Measurements from ENCODE around the gene ADAMTSL1. TPM values are rescaled to one million over a fixed set of nuclear protein-coding genes. Genes with fewer than 3 reads are reported as not detected.

The ADAMTSL1 gene
- total RNA-seq, 1 experiment from 2014 or later = 1.2 TPM

DNA sequence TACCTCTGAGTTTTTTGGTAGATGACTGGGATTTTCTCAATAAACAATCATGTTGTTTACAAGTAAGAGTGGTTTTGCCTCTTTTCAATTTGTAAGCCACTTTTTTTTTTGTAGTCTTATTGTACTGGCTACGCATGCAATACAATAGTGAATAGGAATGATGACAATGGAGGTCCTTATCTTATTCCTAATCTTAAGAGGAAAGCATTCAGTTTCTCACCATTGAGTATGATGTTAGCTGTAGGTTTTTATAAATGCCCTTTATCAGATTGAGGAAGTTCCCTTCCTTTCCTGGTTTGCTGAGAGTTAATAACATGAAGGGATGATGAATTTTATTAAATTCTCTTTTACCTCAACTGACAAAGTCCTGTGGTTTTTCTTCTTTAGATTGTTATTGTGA, 155.2 kb downstream of the ADAMTSL1 start:
- no peaks in the 10 kb centered on the region for H3K27me3 Mint-ChIP-seq (ENCODE audit: low read depth)
- H3K9me3 ChIP-seq (ENCODE audit: control insufficient read depth, low read depth, low read length) = no peaks in the 10 kb centered on the region
- H4K8ac ChIP-seq (replicated peaks; ENCODE audit: insufficient read length, low read depth, low read length) = no peak overlapping the region
- no peak overlapping the region for H3K9ac ChIP-seq (ENCODE audit: extremely low read depth, insufficient read length, low read length)
- no peak overlapping the region for H2BK15ac ChIP-seq (ENCODE audit: low read depth, low read length)
- H4K20me1 ChIP-seq (ENCODE audit: control insufficient read depth, insufficient read depth, insufficient read length) = no peaks in the 10 kb centered on the region
- no peak overlapping the region for H2BK20ac ChIP-seq (ENCODE audit: low read depth, low read length, poor library complexity, severe bottlenecking)
- H3K14ac ChIP-seq (ENCODE audit: insufficient read depth, low read length) = no peak overlapping the region
- no peak overlapping the region for H2BK120ac ChIP-seq (ENCODE audit: low read depth, low read length, poor library complexity, severe bottlenecking)
- H4K5ac ChIP-seq (ENCODE audit: insufficient read length, low read depth, low read length) = no peak overlapping the region
- H3K23ac ChIP-seq (ENCODE audit: insufficient read length, low read depth, low read length) = no peak overlapping the region
- H3K27ac ChIP-seq (ENCODE audit: insufficient read length, low read depth, low read length) = no peak overlapping the region
- H3K27ac Mint-ChIP-seq = no peak overlapping the region
- no peak overlapping the region for H2AK5ac ChIP-seq (ENCODE audit: insufficient read length, low read length)
- H3K4me3 Mint-ChIP-seq = no peak overlapping the region
- no peak overlapping the region for H3T11ph ChIP-seq (ENCODE audit: low read length)
- TF ChIP-seq, protein P1, sequence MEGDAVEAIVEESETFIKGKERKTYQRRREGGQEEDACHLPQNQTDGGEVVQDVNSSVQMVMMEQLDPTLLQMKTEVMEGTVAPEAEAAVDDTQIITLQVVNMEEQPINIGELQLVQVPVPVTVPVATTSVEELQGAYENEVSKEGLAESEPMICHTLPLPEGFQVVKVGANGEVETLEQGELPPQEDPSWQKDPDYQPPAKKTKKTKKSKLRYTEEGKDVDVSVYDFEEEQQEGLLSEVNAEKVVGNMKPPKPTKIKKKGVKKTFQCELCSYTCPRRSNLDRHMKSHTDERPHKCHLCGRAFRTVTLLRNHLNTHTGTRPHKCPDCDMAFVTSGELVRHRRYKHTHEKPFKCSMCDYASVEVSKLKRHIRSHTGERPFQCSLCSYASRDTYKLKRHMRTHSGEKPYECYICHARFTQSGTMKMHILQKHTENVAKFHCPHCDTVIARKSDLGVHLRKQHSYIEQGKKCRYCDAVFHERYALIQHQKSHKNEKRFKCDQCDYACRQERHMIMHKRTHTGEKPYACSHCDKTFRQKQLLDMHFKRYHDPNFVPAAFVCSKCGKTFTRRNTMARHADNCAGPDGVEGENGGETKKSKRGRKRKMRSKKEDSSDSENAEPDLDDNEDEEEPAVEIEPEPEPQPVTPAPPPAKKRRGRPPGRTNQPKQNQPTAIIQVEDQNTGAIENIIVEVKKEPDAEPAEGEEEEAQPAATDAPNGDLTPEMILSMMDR (conservative IDR thresholded peaks at IDR 0.05) = no peak
- no peaks in the 10 kb centered on the region for H3K79me1 ChIP-seq (ENCODE audit: insufficient read depth, low read depth, low read length, poor library complexity, severe bottlenecking)
- no peak overlapping the region for H3K56ac ChIP-seq (ENCODE audit: insufficient read length, low read depth, low read length)
- H2BK5ac ChIP-seq (ENCODE audit: insufficient read length, low read length) = no peak overlapping the region
- H3K18ac ChIP-seq (ENCODE audit: insufficient read length, low read depth, low read length) = no peak overlapping the region
- no peak overlapping the region for H4K91ac ChIP-seq (ENCODE audit: insufficient read length, low read depth, low read length)
- H3K23me2 ChIP-seq (ENCODE audit: insufficient read length, low read depth, low read length, poor library complexity, severe bottlenecking) = no peaks in the 10 kb centered on the region
- no peak overlapping the region for H2BK12ac ChIP-seq (ENCODE audit: insufficient read length, low read depth, low read length)
- H2AFZ ChIP-seq (ENCODE audit: low read length) = no peak overlapping the region
- H3K4me1 ChIP-seq (ENCODE audit: insufficient read depth, low read length) = no peaks in the 10 kb centered on the region
- H3K9me3 Mint-ChIP-seq = no peaks in the 10 kb centered on the region
- no peak overlapping the region for H3K4ac ChIP-seq (ENCODE audit: low read depth, low read length)
- no peaks in the 10 kb centered on the region for H3K27me3 ChIP-seq (ENCODE audit: insufficient read depth, low read length)
- peaks cover 0 to 9% (median 0%) of the 10 kb centered on the region in 3 experiments; a peak in 1 of 7 replicates for H3K36me3 Mint-ChIP-seq (ENCODE audit: insufficient read depth in 1 of 3, low read depth in 3 of 3)
- H3K79me2 ChIP-seq (ENCODE audit: insufficient read depth, low read length) = no peaks in the 10 kb centered on the region
- WGBS (ENCODE audit: extremely low coverage, insufficient read length, low lambda C conversion rate) = no CpG with 5 or more reads among the region's 1 CpG
- H3K4me2 ChIP-seq (ENCODE audit: insufficient read depth, insufficient read length, low read length) = no peak overlapping the region
- H3K4me1 Mint-ChIP-seq = peaks cover 9% of the 10 kb centered on the region in 2 experiments
- DNase-seq = no peak

Measured in H9 (cell line).